Melanocyte of skin (primary cell): ENCODE results near the gene USP51. TPM values are rescaled to one million over a fixed set of nuclear protein-coding genes. Genes with fewer than 3 reads are reported as not detected.

Experiments used
- small RNA-seq, 2 donors: library from RNA; depleted of rRNA; stranded (forward); fragments of <200 nt; gene quantifications; one replicate each; pipeline ENCODE3, GENCODE V24; 2012
- total RNA-seq, 2 donors: library from RNA; depleted of rRNA; stranded (reverse); fragments of >200 nt; gene quantifications; 2 replicates each; pipeline ENCODE4 v1.2.3, GENCODE V29; 2012

Gene USP51
- total RNA-seq = 1 to 10 TPM; 4.3 to 7.9 TPM

DNA sequence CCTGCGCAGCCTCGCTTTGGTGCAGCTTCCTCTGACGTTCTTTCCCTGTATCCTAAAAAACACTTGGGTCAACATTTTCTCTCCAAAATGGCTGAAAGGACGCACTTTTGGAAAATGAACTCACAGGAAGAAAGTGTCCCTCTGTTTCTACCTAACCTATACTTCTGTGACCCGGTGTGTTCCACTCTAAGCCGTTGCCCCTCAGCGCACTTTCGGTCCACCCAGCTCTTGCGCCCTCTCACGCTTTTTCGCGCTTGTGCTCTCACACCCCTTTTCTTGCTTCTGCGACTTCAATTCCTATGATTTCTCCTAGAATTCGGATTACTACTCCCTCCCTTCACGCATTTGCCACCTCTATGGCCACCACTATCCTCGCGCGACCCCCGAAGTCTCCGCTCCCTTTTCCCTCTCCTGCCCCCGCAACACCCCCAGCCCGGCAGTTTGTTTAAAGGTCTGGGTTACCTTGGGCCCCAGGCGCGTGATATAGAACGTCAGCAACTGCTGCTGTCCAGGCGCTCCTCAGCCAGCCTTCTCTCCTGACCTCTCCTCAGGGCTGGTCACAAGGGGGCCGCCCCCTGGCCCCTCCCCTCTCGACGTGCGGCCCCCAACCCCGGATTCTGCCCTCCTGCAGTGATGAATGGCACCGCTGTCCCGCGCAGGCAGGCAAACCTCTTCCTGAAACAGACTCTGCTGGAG lies at the start of gene USP51:
TSS of gene USP51 (minus strand) at position 535 of the 696 bp plus-strand sequence. CDS start 909 bp downstream, outside the sequence.

DNA sequence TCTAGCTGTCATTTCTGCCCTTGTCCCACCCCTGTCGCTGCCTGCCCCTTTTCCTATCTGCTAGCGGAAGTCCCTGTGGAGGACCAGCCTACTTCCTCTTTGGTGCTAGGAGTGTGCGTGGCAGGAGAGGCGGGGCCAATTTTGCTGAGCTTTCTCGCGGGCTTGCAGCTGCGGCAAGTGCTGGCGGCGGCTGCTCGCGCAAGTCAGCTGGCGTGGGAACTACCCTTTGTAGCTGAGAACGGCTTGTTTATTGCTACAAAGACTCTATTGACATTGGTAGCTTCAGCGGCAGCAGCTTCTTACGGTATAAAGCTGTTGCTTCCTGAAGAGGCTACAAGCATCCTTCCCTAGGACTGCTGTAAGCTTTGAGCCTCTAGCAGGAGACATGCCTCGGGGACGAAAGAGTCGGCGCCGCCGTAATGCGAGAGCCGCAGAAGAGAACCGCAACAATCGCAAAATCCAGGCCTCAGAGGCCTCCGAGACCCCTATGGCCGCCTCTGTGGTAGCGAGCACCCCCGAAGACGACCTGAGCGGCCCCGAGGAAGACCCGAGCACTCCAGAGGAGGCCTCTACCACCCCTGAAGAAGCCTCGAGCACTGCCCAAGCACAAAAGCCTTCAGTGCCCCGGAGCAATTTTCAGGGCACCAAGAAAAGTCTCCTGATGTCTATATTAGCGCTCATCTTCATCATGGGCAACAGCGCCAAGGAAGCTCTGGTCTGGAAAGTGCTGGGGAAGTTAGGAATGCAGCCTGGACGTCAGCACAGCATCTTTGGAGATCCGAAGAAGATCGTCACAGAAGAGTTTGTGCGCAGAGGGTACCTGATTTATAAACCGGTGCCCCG lies 37.4 kb downstream of the USP51 start, which contains the start of gene MAGEH1:
TSS of gene MAGEH1 (plus strand) at position 138 of the 843 bp plus-strand sequence. CDS start at position 386, 248 bp downstream.

Small RNA genes within 50 kb of the gene (small RNA-seq; reads per million reads assigned to genes)
- gene MIR4536-2 = 0 reads per million in 2 donors

Other genes starting within 250 kb of the USP51 start
- gene PAGE3, start 224.9 kb downstream of the USP51 start, total RNA-seq = not detected
- gene MAGEH1, start 37.7 kb downstream of the USP51 start, total RNA-seq = 10 to 100 TPM; 17.2 to 22.6 TPM
- not detected for gene FOXR2, start 133.6 kb upstream of the USP51 start, total RNA-seq
- 10 to 100 TPM; 16.2 to 18.3 TPM for gene RRAGB, start 227.9 kb upstream of the USP51 start, total RNA-seq